Measurements from ENCODE around the gene TTC28. TPM values are rescaled to one million over a fixed set of nuclear protein-coding genes. Genes with fewer than 3 reads are reported as not detected.

The TTC28 gene
- total and polyA plus RNA-seq, 12 donors = 3.4 to 75.6 (median 28.6) TPM

DNA sequence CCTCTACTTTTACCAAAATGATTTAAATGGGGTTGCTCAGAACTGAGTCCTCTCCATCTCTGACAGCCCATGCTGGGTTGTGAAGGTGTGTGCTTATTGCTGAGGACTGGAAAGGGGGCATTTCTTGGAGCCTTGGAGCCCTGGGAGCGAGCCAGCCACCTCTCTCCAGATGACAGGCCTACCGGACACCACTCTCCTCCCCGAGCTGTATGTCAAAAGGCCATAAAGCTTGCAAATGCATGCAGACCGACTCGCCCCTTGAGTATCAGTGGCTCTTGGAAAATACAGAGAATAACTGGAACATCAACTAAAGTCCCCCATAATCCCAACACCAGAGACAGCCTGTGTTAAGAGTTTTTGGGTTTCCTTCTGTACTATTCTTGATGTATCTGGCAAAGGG, 692.7 kb downstream of the TTC28 start:
- H3K36me3 ChIP-seq (replicated peaks in 1 of 2) = peaks cover 0 to 23% of the 10 kb centered on the region in 2 donors
- peak in 2 of 7 donors; percentile 4 to 46 for DNase-seq
- no peak overlapping the region for H3K4me3 ChIP-seq
- no peaks in the 10 kb centered on the region for H3K9me3 ChIP-seq (replicated peaks in 1 of 3)
- H3K4me1 ChIP-seq (replicated peaks in 1 of 2) = no peaks in the 10 kb centered on the region
- H3K27me3 ChIP-seq = no peaks in the 10 kb centered on the region
- intact Hi-C loops (cut with DNase I) = no loop called here
- WGBS, 4 donors = 87 to 98% (median 93%) methylated on average over 5 of the region's 5 CpGs
- no peak overlapping the region for H3K27ac ChIP-seq
- TF ChIP-seq POLR2A (IDR thresholded peaks at IDR 0.05) = no peak

DNA sequence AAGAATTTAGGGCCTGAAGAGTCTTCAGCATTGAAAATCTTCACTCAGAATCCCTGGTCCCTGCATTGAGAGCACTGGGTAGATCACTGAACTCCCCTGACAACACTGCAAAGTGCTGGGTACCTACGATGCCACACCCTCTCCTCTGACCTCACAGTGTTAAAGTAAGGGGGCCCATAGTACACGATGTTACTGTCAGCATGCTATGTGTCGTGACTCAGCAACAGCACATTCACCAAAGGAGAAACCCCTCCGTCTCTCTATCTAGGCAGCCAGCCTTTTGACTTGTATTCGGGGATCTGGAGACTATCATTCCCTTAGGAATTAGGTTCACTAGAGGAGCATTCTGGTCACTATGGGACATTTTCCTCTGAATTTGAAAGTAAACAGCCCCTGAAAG, 693.2 kb downstream of the TTC28 start:
- WGBS, 4 donors = 50 to 87% (median 83%) methylated on average over 4 to 5 of the region's 5 CpGs
- peak in 1 of 7 donors; percentile 36 for DNase-seq
- TF ChIP-seq POLR2A (IDR thresholded peaks at IDR 0.05) (no peak), CTCF (IDR thresholded peaks at IDR 0.05) (no peak)

DNA sequence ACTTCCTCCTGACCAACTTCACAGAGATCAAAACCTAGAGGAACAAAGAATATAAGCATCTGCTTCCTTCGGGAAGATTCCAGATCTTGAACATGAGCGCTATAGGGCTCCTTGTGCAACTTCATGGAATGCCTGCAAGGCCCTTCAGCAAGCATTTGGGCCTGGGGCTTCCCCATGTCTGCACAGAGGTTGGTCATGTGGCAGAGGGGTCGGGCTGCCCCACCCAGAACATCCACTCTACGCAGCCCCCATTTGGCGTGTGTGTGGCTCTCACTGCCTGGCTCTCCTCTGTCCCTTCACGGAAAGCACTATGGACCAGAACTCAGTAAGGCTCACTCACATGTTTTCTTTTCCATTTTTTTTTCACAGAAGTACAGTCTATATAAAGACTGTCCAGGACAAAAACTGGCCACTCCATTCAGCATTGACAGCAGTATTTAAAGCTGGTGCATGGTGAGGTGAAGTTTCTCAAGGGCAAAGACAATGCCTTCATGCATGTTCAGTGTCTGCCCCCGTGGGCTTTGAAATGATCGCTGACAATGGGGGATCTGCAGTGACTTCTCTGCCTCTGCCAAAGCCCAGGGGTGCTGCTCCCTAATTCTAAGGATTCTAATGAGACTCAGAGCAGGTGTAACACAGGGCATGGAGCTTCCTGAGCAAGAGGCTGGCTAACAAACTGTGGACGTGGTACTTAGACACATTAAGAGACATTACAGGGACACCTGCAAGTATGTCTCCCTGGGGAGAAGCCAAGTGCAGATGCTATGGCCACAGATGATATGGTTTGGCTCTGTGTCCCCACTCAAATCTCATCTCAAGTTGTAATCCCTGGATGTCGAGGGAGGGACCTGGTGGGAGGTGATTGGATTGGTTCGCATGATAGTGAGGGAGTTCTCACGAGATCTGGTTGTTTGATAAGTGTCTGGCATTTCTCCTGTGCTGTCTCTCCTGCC, 694.0 kb downstream of the TTC28 start:
- TF ChIP-seq CTCF (IDR thresholded peaks at IDR 0.05) (no peak), POLR2A (IDR thresholded peaks at IDR 0.05) (no peak)
- 91 to 96% (median 93%) methylated on average over 11 to 12 of the region's 12 CpGs for WGBS, 4 donors
- Histone ChIP-seq H3K4me1 (replicated peaks in 1 of 2) (no peaks in the 10 kb centered on the region), H3K4me3 (no peak overlapping the region), H3K36me3 (replicated peaks in 1 of 2) (peaks cover 0 to 20% of the 10 kb centered on the region in 2 donors), H3K9me3 (replicated peaks in 1 of 3) (no peaks in the 10 kb centered on the region), H3K27me3 (no peaks in the 10 kb centered on the region), H3K27ac (no peak overlapping the region)
- intact Hi-C loops (cut with DNase I) = no loop called here
- DNase-seq = peak in 1 of 7 donors; percentile 21

More for the DNA sequence above, 693.2 kb downstream of the TTC28 start:
- intact Hi-C loops (cut with DNase I) = no loop called here
- no peaks in the 10 kb centered on the region for H3K4me1 ChIP-seq (replicated peaks in 1 of 2)
- H3K9me3 ChIP-seq (replicated peaks in 1 of 3) = no peaks in the 10 kb centered on the region
- peaks cover 0 to 20% of the 10 kb centered on the region in 2 donors for H3K36me3 ChIP-seq (replicated peaks in 1 of 2)
- H3K4me3 ChIP-seq = no peak overlapping the region
- H3K27me3 ChIP-seq = no peaks in the 10 kb centered on the region
- H3K27ac ChIP-seq = no peak overlapping the region

DNA sequence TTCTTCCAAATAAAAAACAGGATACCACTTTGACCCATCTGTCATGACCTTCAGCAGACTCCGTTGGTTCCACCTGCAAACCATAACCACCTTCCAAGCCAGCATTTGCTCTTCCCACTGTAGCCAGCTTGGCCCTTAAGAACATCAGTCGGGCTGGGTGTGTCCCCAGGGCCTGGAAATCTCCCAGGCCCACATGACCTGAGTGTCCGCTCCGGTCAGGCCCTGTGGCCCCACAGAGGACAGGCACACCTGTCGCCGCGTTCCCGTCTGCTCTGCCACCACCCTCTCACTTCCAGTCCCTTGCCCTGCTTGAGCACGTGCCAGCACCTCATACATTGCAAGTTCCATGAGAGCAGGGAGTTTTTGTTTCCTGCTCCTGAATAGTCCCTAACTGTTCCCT, 694.9 kb downstream of the TTC28 start:
- no peaks in the 10 kb centered on the region for H3K9me3 ChIP-seq (replicated peaks in 1 of 3)
- no peaks in the 10 kb centered on the region for H3K27me3 ChIP-seq
- H3K27ac ChIP-seq = no peak overlapping the region
- TF ChIP-seq POLR2A (IDR thresholded peaks at IDR 0.05) (no peak), CTCF (IDR thresholded peaks at IDR 0.05) (no peak)
- WGBS, 4 donors = 85 to 92% (median 88%) methylated on average over 9 of the region's 9 CpGs
- peak in 1 of 7 donors; percentile 42 for DNase-seq
- no peak overlapping the region for H3K4me3 ChIP-seq
- intact Hi-C loops (cut with DNase I) = no loop called here
- H3K36me3 ChIP-seq (replicated peaks in 1 of 2) = peaks cover 0 to 20% of the 10 kb centered on the region in 2 donors
- H3K4me1 ChIP-seq (replicated peaks in 1 of 2) = no peaks in the 10 kb centered on the region
